ENCODE results near the gene ARFGEF2. TPM values are rescaled to one million over a fixed set of nuclear protein-coding genes. Genes with fewer than 3 reads are reported as not detected.

ARFGEF2 gene
- total and polyA plus RNA-seq, 2 of the 8 experiments (the other 6 are each of a cell fraction or from before 2014, with no cell fraction given) = 8.1 to 21.8 TPM

DNA sequence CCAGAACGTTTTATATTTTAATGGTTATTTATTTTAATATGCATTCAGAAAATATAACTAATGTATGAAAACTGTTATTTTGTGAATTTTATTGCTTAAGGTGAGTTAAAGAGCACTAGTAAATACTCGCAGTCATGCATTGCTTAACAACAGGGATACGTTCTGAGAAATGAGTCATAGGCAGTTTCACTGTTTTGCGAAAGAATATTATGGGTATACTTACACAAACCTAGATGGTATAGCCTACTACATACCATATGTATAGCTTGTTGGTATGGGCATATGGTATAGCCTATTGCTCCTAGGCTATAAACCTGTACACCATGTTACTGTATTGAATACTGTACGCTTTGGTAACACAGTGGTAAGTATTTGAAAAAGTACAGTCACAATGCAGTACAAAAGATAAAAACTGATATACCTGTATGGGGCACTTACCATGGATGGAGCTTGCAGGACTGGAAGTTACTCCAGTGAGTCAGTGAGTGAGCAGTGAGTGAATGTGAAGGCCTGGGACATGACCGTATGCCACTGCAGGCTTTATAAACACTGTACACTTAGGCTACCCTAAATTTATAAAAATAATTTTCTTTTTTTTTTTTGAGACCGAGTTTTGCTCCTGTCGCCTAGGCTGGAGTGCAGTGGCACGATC lies 38.5 kb downstream of the ARFGEF2 start (continued):
- TF ChIP-seq, protein P1, sequence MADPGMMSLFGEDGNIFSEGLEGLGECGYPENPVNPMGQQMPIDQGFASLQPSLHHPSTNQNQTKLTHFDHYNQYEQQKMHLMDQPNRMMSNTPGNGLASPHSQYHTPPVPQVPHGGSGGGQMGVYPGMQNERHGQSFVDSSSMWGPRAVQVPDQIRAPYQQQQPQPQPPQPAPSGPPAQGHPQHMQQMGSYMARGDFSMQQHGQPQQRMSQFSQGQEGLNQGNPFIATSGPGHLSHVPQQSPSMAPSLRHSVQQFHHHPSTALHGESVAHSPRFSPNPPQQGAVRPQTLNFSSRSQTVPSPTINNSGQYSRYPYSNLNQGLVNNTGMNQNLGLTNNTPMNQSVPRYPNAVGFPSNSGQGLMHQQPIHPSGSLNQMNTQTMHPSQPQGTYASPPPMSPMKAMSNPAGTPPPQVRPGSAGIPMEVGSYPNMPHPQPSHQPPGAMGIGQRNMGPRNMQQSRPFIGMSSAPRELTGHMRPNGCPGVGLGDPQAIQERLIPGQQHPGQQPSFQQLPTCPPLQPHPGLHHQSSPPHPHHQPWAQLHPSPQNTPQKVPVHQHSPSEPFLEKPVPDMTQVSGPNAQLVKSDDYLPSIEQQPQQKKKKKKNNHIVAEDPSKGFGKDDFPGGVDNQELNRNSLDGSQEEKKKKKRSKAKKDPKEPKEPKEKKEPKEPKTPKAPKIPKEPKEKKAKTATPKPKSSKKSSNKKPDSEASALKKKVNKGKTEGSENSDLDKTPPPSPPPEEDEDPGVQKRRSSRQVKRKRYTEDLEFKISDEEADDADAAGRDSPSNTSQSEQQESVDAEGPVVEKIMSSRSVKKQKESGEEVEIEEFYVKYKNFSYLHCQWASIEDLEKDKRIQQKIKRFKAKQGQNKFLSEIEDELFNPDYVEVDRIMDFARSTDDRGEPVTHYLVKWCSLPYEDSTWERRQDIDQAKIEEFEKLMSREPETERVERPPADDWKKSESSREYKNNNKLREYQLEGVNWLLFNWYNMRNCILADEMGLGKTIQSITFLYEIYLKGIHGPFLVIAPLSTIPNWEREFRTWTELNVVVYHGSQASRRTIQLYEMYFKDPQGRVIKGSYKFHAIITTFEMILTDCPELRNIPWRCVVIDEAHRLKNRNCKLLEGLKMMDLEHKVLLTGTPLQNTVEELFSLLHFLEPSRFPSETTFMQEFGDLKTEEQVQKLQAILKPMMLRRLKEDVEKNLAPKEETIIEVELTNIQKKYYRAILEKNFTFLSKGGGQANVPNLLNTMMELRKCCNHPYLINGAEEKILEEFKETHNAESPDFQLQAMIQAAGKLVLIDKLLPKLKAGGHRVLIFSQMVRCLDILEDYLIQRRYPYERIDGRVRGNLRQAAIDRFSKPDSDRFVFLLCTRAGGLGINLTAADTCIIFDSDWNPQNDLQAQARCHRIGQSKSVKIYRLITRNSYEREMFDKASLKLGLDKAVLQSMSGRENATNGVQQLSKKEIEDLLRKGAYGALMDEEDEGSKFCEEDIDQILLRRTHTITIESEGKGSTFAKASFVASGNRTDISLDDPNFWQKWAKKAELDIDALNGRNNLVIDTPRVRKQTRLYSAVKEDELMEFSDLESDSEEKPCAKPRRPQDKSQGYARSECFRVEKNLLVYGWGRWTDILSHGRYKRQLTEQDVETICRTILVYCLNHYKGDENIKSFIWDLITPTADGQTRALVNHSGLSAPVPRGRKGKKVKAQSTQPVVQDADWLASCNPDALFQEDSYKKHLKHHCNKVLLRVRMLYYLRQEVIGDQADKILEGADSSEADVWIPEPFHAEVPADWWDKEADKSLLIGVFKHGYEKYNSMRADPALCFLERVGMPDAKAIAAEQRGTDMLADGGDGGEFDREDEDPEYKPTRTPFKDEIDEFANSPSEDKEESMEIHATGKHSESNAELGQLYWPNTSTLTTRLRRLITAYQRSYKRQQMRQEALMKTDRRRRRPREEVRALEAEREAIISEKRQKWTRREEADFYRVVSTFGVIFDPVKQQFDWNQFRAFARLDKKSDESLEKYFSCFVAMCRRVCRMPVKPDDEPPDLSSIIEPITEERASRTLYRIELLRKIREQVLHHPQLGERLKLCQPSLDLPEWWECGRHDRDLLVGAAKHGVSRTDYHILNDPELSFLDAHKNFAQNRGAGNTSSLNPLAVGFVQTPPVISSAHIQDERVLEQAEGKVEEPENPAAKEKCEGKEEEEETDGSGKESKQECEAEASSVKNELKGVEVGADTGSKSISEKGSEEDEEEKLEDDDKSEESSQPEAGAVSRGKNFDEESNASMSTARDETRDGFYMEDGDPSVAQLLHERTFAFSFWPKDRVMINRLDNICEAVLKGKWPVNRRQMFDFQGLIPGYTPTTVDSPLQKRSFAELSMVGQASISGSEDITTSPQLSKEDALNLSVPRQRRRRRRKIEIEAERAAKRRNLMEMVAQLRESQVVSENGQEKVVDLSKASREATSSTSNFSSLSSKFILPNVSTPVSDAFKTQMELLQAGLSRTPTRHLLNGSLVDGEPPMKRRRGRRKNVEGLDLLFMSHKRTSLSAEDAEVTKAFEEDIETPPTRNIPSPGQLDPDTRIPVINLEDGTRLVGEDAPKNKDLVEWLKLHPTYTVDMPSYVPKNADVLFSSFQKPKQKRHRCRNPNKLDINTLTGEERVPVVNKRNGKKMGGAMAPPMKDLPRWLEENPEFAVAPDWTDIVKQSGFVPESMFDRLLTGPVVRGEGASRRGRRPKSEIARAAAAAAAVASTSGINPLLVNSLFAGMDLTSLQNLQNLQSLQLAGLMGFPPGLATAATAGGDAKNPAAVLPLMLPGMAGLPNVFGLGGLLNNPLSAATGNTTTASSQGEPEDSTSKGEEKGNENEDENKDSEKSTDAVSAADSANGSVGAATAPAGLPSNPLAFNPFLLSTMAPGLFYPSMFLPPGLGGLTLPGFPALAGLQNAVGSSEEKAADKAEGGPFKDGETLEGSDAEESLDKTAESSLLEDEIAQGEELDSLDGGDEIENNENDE (IDR thresholded peaks at IDR 0.05; ENCODE audit: insufficient replicate concordance, low read length) = no peak
- TF ChIP-seq CHD2 (IDR thresholded peaks at IDR 0.05; ENCODE audit: low read length) (no peak), CBX8 (IDR thresholded peaks at IDR 0.05; ENCODE audit: borderline replicate concordance, low read depth, low read length) (no peak), ZNF274 (IDR thresholded peaks at IDR 0.05; ENCODE audit: borderline replicate concordance, extremely low read depth, low read length) (no peak), CREB1 (IDR thresholded peaks at IDR 0.05) (no peak), POU5F1 (IDR thresholded peaks at IDR 0.05; ENCODE audit: low read depth, low read length) (no peak)

Measured in H1 (cell line).